Lower leg skin (tissue), 4 donors: ENCODE measurements around the gene ABLIM1. TPM values are rescaled to one million over a fixed set of nuclear protein-coding genes. Genes with fewer than 3 reads are reported as not detected.

ENCODE experiments used
- DNase-seq, 2 donors: peaks; one replicate each; pipeline ENCODE4 v3.0.0-alpha.2; 2019; ENCODE audit warnings: low spot score in 2 of 2
- H3K4me3 ChIP-seq: fragments of 200-600 bp; sonication (generic); 2 replicates; pipeline ENCODE4 v1.5.1; 2017; ENCODE audit warnings: mild to moderate bottlenecking, low read depth; ENCODE audit not compliant: poor library complexity, severe bottlenecking
- POLR2A ChIP-seq, 2 donors: fragments of 450-650 bp; IDR thresholded peaks; one replicate each; pipeline ENCODE4 v1.6.1; 2016 to 2017; ENCODE audit warnings: antibody characterized with exemption in 2 of 2, mild to moderate bottlenecking in 1 of 2, moderate library complexity in 1 of 2
- WGBS, 2 donors: methylation state at CpG; one replicate each; pipeline ENCODE4 v1.1.5; 2018; 5-methylcytosine and 5-hydroxymethylcytosine counted together
- intact Hi-C: fragments of 100-400 bp; cut with DNase I; formaldehyde crosslinking; loops from one replicate; pipeline ENCODE4 v1.15.0; 2023; ENCODE audit warnings: low total_unique reads
- total RNA-seq, 4 donors: library from RNA; depleted of rRNA; stranded (reverse); fragments of >200 nt; gene quantifications; one replicate each; pipeline ENCODE4 v1.1.0, GENCODE V29; 2016
- TF ChIP-seq, protein P1 (sequence below), 3 donors: fragments of 450-650 bp; IDR thresholded peaks; one replicate each; pipeline ENCODE4 v1.5.1; 2016; ENCODE audit warnings: antibody characterized with exemption in 3 of 3, mild to moderate bottlenecking in 3 of 3, moderate library complexity in 2 of 3

ABLIM1 gene
- total RNA-seq, 4 donors from 2014 or later: 171 to 258 (median 209) TPM

DNA sequence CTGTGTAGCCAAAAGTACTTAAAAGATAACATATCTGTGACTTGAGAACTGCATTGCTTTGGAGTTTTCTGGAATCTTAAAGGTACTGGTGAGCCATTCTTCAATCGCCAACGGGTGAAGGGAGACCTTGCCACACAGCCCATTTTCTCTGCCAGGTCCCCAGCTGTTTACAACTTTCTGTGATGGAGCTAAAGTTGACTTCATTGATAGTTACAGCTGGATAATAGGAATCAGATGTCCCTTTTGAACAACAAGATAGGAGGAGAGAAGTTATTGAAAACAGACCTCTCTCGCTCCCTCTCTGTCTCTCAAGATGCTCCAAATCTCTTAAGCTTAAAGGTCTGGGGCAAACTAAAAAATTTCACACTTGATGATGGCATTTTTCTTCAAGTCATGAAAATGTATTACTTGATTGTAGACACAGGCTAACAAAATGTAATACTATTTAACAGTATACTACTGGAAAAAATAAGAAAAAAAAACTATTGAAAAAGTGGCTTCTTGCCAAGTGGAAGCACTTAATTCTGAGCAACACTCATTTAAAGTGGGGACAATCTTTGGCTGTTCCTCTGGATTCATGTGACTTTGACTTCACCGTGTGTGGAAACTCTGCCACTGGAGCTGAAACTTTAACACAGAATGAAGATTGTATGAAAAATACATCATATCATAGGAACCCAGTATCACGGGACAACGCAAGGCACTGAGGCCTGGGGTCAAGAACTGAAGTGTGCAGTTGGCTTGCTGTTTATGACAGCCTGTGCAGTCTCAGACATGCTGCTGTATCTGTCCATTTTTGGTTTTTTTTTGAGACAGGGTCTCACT is 175.4 kb downstream of the ABLIM1 start:
- 55 to 62% methylated on average over 6 of the region's 6 CpGs for WGBS, 2 donors
- TF ChIP-seq, protein P1, sequence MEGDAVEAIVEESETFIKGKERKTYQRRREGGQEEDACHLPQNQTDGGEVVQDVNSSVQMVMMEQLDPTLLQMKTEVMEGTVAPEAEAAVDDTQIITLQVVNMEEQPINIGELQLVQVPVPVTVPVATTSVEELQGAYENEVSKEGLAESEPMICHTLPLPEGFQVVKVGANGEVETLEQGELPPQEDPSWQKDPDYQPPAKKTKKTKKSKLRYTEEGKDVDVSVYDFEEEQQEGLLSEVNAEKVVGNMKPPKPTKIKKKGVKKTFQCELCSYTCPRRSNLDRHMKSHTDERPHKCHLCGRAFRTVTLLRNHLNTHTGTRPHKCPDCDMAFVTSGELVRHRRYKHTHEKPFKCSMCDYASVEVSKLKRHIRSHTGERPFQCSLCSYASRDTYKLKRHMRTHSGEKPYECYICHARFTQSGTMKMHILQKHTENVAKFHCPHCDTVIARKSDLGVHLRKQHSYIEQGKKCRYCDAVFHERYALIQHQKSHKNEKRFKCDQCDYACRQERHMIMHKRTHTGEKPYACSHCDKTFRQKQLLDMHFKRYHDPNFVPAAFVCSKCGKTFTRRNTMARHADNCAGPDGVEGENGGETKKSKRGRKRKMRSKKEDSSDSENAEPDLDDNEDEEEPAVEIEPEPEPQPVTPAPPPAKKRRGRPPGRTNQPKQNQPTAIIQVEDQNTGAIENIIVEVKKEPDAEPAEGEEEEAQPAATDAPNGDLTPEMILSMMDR (IDR thresholded peaks at IDR 0.05): no peak
- TF ChIP-seq POLR2A (IDR thresholded peaks at IDR 0.05): no peak
- intact Hi-C loops: no loop called here
- DNase-seq: peak in 1 of 2 donors; percentile 65
- no peak overlapping the region for H3K4me3 ChIP-seq

DNA sequence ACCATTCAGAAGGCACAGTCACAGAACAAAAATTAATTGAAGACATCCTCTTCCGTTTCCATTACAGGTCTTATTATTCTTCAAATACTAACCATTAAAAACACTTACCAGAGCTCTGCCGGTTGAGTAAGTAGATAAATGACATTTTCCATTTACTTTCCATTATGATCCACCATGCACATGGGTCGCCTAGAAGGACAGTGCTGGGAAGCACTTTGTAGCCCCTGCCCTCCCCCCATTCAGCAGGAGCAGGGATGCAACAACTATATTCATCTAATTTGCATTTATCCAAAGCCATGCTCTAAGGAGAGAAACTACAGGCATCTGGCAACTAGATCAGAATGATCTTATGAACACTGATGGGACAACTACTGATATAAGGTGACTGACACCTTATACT is 177.0 kb downstream of the ABLIM1 start:
- no peak for TF ChIP-seq POLR2A (IDR thresholded peaks at IDR 0.05)
- TF ChIP-seq, protein P1 (IDR thresholded peaks at IDR 0.05): no peak
- no peak for DNase-seq
- intact Hi-C loops: no loop called here
- 91% methylated on average over 3 of the region's 3 CpGs for WGBS, 2 donors
- no peak overlapping the region for H3K4me3 ChIP-seq

DNA sequence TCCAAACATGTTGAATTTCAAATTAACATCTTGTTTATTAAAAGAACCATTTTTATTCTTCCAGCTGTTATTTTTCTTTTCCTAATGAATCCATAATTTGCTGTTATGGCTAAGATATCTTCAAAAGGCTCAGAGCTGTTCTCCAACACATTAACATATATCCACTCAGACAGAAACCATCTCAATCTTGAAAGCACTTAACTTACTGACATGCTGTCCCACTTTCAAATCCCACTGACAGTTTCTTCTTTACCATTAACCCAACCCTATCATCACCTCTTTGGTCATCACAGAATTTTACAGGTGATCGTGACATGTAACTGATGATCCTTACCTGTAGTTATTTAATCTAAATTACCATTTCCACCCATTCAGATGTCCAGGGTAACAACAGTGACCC is 178.2 kb downstream of the ABLIM1 start:
- intact Hi-C loops: no loop called here
- no peak overlapping the region for H3K4me3 ChIP-seq
- TF ChIP-seq, protein P1 (IDR thresholded peaks at IDR 0.05): no peak
- no peak for TF ChIP-seq POLR2A (IDR thresholded peaks at IDR 0.05)
- 97% methylated on average over 1 of the region's 1 CpG for WGBS, 2 donors
- no peak for DNase-seq

DNA sequence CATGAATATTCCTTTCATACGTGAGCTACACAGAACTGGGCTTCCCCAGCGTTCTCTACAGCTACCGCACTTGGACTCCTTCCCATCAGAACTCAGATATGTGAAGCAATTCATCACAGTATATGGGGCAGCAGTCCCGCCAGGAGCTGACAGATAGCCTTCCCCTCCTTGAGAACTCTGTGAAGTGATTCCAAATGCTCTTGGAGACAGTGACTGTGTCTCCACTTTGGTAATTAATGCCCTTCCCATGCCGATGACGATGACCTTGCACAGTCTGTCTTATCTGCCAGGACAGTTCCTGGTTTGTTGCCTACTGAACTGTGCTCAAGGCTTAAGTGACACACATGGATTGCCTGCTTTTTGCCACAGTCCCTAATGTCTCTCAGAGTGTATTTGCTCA is 178.8 kb downstream of the ABLIM1 start:
- whole genome bisulfite sequencing, 2 donors: 25 to 37% methylated on average over 6 of the region's 6 CpGs
- DNase-seq: peak in 1 of 2 donors; percentile 59
- intact Hi-C loops: no loop called here
- no peak overlapping the region for H3K4me3 ChIP-seq
- TF ChIP-seq POLR2A (IDR thresholded peaks at IDR 0.05): no peak
- TF ChIP-seq, protein P1 (IDR thresholded peaks at IDR 0.05): no peak

DNA sequence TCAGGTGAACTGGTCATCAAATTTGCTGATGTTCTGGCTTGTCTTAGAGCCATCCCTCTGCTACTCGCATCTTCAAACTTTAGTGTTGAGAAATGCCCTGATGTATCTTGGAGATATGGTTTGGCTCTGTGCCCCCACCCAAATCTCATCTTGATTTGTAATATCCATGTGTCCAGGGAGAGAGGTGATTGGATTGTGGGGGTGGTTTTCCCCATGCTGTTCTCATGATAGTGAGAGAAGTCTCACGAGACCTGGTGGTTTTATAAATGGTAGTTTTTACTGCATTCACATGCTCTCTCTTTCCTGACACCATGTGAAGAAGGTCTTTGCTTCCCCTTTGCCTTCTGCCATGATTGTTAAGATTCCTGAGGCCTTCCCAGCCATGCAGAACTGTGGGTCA is 179.8 kb downstream of the ABLIM1 start:
- intact Hi-C loops: no loop called here
- TF ChIP-seq, protein P1 (IDR thresholded peaks at IDR 0.05): no peak
- TF ChIP-seq POLR2A (IDR thresholded peaks at IDR 0.05): no peak
- H3K4me3 ChIP-seq: no peak overlapping the region
- no peak for DNase-seq
- WGBS, 2 donors: 72 to 81% methylated on average over 2 of the region's 2 CpGs
